Gastrocnemius medialis (tissue), 4 donors: ENCODE data around the gene SOS2. TPM values are rescaled to one million over a fixed set of nuclear protein-coding genes. Genes with fewer than 3 reads are reported as not detected.

Experiments
- ATAC-seq, 2 donors: fragments of 150-250 bp; one replicate each; pipeline ENCODE4 v1.9.1; 2016
- DNase-seq, 2 donors: peaks; one replicate each; pipeline ENCODE4 v3.0.0-alpha.2; 2019
- H3K27ac ChIP-seq, 4 donors: fragments of 200-600 bp; sonication (generic); 1 replicate in 1 of 4; 2 replicates in 3 of 4; pipeline ENCODE4 v1.5.1; 2016 to 2018; ENCODE audit warnings: mild to moderate bottlenecking in 2 of 4, moderate library complexity in 1 of 4
- H3K27me3 ChIP-seq, 3 donors: fragments of 200-600 bp; sonication (generic) in 2 of 3; 1 replicate in 1 of 3; 2 replicates in 2 of 3; pipeline versions ENCODE4 v1.5.1 to v1.6.0; 2016 to 2019; ENCODE audit warnings: mild to moderate bottlenecking in 1 of 3, moderate library complexity in 1 of 3
- H3K36me3 ChIP-seq, 2 donors: fragments of 200-600 bp; sonication (generic) in 1 of 2; one replicate each; pipeline ENCODE4 v1.5.1; 2017 to 2018
- H3K4me1 ChIP-seq, 2 donors: fragments of 200-600 bp; sonication (generic) in 1 of 2; one replicate each; pipeline ENCODE4 v1.5.1; 2016 to 2017; ENCODE audit warnings: mild to moderate bottlenecking in 2 of 2
- H3K4me3 ChIP-seq, 4 donors: fragments of 200-600 bp; sonication (generic) in 3 of 4; 1 replicate in 1 of 4; 2 replicates in 3 of 4; pipeline ENCODE4 v1.5.1; 2016 to 2019; ENCODE audit warnings: mild to moderate bottlenecking in 2 of 4
- H3K9me3 ChIP-seq, 3 donors: fragments of 200-600 bp; sonication (generic) in 2 of 3; 1 replicate in 1 of 3; 2 replicates in 2 of 3; pipeline ENCODE4 v1.5.1; 2016 to 2019
- CTCF ChIP-seq, 5 experiments: fragments of 450-650 bp in 3 of 5; fragments of 200-600 bp in 2 of 5; sonication (generic) in 2 of 5; IDR thresholded peaks in 4 of 5; conservative IDR thresholded peaks in 1 of 5; 1 replicate in 4 of 5; 2 replicates in 1 of 5; pipeline ENCODE4 v1.5.1; 2016 to 2019; ENCODE audit warnings: antibody characterized with exemption in 5 of 5, mild to moderate bottlenecking in 3 of 5, moderate library complexity in 3 of 5
- POLR2A ChIP-seq, 2 donors: fragments of 450-650 bp; IDR thresholded peaks; one replicate each; pipeline ENCODE4 v1.6.1; 2017; ENCODE audit warnings: antibody characterized with exemption in 2 of 2, mild to moderate bottlenecking in 2 of 2, moderate library complexity in 2 of 2
- in situ Hi-C, 4 donors: fragments of 200-750 bp; cut with MboI; loops; one replicate each; pipeline versions ENCODE4 v1.15.0 to v1.8.0; 2017; ENCODE audit warnings: low sequenced_read_pairs in 4 of 4
- intact Hi-C: fragments of 100-400 bp; cut with DNase I; formaldehyde crosslinking; loops from one replicate; pipeline ENCODE4 v1.15.1; 2023; ENCODE audit warnings: low total_unique reads
- total RNA-seq, 4 donors: library from RNA; depleted of rRNA; stranded (reverse); fragments of >200 nt; gene quantifications; one replicate each; pipeline versions ENCODE4 v1.1.0 to v1.2.3, GENCODE V29; 2016

The SOS2 gene
- total RNA-seq, 4 donors from 2014 or later: 46.5 to 81.2 (median 52.3) TPM

DNA sequence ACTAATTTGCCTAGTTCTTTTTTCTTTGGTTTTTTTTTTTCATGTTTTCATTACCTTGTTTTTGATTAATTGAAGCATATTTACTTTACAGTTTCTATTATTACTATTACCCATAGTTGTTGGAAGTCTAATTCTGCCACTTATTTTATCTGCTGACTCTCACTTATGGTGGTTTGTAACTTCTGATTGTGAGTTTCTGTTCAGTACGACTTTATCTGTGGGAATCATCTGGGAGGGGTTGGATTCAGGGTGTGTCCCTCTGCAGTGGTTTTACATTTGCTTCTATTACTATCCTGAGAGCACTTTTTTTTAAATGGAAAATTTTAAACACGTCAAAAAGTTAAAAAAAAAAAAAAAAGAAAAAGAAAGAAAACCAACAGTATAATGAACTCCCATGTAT, 26.4 kb upstream of the SOS2 start:
- in situ Hi-C loops: no loop called here
- DNase-seq (no peak), ATAC-seq (no peak)
- Histone ChIP-seq H3K4me1 (peaks cover 4 to 7% of the 10 kb centered on the region in 2 donors), H3K9me3 (no peaks in the 10 kb centered on the region), H3K27me3 (no peaks in the 10 kb centered on the region), H3K36me3 (no peaks in the 10 kb centered on the region), H3K27ac (no peak overlapping the region), H3K4me3 (no peak overlapping the region)
- intact Hi-C loops: no loop called here
- TF ChIP-seq POLR2A (IDR thresholded peaks at IDR 0.05) (no peak), CTCF (IDR thresholded peaks at IDR 0.05 in 4 of 5, conservative IDR thresholded peaks at IDR 0.05 in 1 of 5) (no peak)

DNA sequence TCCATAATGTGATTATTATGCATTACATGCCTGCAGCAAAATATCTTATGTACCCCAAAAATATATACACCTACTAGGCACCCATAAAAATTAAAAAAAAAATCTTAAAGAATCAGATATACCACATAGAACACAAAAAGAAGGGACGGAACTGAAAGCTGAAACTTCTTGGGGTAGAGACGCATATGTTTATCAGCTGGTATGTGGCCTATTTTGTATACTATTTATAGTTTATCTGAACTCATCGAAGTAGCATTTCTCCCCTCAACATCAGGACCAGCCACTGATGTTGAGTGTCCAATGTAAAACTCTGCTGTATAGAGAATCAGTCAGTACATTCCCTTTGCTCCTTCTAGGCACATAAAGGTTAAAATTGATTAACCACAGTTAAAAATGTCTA, 22.9 kb upstream of the SOS2 start:
- in situ Hi-C loops (no loop called here), intact Hi-C loops (no loop called here)
- no peak overlapping the region for H3K4me3 ChIP-seq
- no peak overlapping the region for H3K27ac ChIP-seq
- H3K36me3 ChIP-seq: no peaks in the 10 kb centered on the region
- no peak for TF ChIP-seq POLR2A (IDR thresholded peaks at IDR 0.05)
- no peak for TF ChIP-seq CTCF (IDR thresholded peaks at IDR 0.05 in 4 of 5, conservative IDR thresholded peaks at IDR 0.05 in 1 of 5)
- H3K4me1 ChIP-seq: no peaks in the 10 kb centered on the region
- DNase-seq: no peak
- H3K9me3 ChIP-seq: no peaks in the 10 kb centered on the region
- no peak for ATAC-seq
- no peaks in the 10 kb centered on the region for H3K27me3 ChIP-seq

DNA sequence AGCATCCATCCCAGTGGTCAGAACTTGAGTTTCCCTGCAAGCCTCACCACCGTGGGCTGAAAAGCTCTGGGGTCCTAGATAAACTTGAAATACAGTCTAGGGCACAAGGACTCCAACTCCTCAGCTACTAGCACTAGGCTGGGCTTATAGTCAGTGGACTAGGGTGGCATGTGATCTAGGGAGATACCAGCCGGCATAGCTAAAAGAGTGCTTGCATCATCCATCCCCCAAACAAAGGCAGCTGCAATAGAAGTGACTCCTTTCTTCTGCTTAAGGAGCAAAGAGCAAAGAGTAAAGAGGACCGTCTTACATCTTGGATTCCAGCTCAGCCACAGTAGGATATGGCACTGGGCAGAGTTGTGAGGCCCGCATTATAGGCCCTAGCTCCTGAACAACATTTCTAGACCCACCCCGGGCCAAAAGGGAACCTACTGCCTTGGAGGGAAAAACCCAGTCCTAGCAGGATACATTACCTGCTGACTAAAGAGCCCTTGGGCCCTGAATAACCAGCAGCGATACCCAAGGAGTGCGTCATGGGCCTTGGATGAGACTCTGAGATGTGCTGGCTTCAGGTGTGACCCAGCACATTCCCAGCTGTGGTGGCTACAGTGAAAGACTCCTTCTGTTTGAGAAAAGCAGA, 17.9 kb upstream of the SOS2 start:
- Histone ChIP-seq H3K9me3 (no peaks in the 10 kb centered on the region), H3K27ac (no peak overlapping the region), H3K4me3 (no peak overlapping the region), H3K36me3 (no peaks in the 10 kb centered on the region), H3K27me3 (no peaks in the 10 kb centered on the region), H3K4me1 (no peaks in the 10 kb centered on the region)
- no peak for DNase-seq
- intact Hi-C loops (no loop called here), in situ Hi-C loops (no loop called here)
- TF ChIP-seq POLR2A (IDR thresholded peaks at IDR 0.05) (no peak), CTCF (IDR thresholded peaks at IDR 0.05 in 4 of 5, conservative IDR thresholded peaks at IDR 0.05 in 1 of 5) (no peak)
- ATAC-seq: no peak

GRCh38 chr14:50247245-50247644, 15.9 kb upstream of the SOS2 start:
- no peak for ATAC-seq
- no peak for TF ChIP-seq POLR2A (IDR thresholded peaks at IDR 0.05)
- no peak for TF ChIP-seq CTCF (IDR thresholded peaks at IDR 0.05 in 4 of 5, conservative IDR thresholded peaks at IDR 0.05 in 1 of 5)
- no peak overlapping the region for H3K27ac ChIP-seq
- H3K4me1 ChIP-seq: no peaks in the 10 kb centered on the region
- H3K27me3 ChIP-seq: no peaks in the 10 kb centered on the region
- no peak for DNase-seq
- no peaks in the 10 kb centered on the region for H3K36me3 ChIP-seq
- H3K4me3 ChIP-seq: no peak overlapping the region
- no peaks in the 10 kb centered on the region for H3K9me3 ChIP-seq
- intact Hi-C loops (no loop called here), in situ Hi-C loops (no loop called here)
